ENCODE measurements around the gene MPPED1. TPM values are rescaled to one million over a fixed set of nuclear protein-coding genes. Genes with fewer than 3 reads are reported as not detected.

The MPPED1 gene
- total RNA-seq, 2 experiments from 2014 or later: not detected

DNA sequence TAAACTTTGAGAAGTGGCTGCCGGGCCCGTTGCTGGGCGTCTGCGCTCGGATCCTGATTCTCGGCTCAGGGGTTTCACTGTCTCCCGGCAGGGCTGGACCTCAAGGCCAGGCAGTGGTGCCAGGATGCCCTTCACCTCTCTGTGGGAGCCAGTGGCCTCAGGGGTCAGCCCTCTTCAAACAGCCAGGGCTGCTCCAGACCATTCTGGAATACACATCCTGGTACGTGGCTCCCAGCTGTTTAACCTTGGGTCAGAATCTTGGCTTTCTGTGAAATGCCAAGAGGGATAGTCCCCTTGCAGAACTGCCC lies 70.5 kb downstream of the MPPED1 start:
- Mint-ChIP-seq H3K36me3 (no peaks in the 10 kb centered on the region), H3K27me3 (peaks cover 2% of the 10 kb centered on the region), H3K4me1 (ENCODE audit: low read depth) (peaks cover 3% of the 10 kb centered on the region), H3K4me3 (no peak overlapping the region), H3K9me3 (no peaks in the 10 kb centered on the region), H3K27ac (no peak overlapping the region)
- POLR2A ChIA-PET: no interaction called here
- no peak for DNase-seq
- intact Hi-C loops (cut with micrococcal nuclease): no loop called here
- CTCF ChIA-PET: no interaction called here

DNA sequence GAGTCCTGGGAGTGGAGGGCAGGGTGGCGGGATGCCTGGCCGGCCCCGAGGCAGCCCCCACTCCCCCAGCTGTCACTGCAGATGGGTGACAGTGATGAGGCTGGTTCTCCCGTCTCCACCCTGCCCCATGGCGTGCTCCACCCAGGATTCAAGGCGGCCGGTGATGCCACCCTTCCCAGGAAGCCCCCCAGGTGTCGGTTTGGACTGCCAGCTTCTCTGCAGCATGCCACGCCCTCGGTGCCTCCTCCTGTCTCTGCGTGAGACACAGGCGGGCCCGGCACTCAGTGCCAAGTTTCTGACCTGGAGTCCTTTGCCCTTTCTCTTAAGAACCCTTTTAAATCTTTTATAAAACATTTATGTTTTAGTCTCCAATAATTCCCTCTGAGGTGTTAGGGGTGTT lies 71.5 kb downstream of the MPPED1 start:
- Mint-ChIP-seq H3K4me3 (no peak overlapping the region), H3K4me1 (ENCODE audit: low read depth) (peaks cover 3% of the 10 kb centered on the region), H3K27ac (no peak overlapping the region), H3K9me3 (no peaks in the 10 kb centered on the region), H3K27me3 (peaks cover 4% of the 10 kb centered on the region), H3K36me3 (no peaks in the 10 kb centered on the region)
- POLR2A ChIA-PET: no interaction called here
- CTCF ChIA-PET: no interaction called here
- DNase-seq: no peak
- intact Hi-C loops (cut with micrococcal nuclease): no loop called here

DNA sequence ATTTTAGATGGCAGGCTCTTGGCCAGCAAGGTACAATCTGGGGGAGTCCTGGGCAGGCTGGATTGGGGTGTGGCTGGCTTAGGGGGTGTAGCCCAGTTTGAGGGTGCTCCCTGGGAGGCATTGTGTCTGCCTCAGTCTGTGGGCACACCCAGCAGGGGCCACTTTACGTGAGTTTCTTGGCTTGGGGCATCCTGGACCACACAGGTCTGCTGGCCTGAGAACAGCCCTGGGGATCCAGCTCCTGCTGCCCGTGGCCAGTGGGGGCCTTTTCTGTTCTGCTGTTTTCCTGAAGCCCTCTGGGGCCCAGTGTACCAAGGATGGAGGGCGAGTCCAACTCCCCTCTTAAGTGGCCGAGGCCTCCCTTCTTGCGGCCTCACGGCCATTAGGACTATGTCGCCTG lies 71.9 kb downstream of the MPPED1 start:
- intact Hi-C loops (cut with micrococcal nuclease): no loop called here
- Mint-ChIP-seq H3K27ac (no peak overlapping the region), H3K4me1 (ENCODE audit: low read depth) (peaks cover 3% of the 10 kb centered on the region), H3K9me3 (no peaks in the 10 kb centered on the region), H3K27me3 (peaks cover 4% of the 10 kb centered on the region), H3K36me3 (no peaks in the 10 kb centered on the region), H3K4me3 (no peak overlapping the region)
- DNase-seq: no peak
- CTCF ChIA-PET: no interaction called here
- POLR2A ChIA-PET: no interaction called here

DNA sequence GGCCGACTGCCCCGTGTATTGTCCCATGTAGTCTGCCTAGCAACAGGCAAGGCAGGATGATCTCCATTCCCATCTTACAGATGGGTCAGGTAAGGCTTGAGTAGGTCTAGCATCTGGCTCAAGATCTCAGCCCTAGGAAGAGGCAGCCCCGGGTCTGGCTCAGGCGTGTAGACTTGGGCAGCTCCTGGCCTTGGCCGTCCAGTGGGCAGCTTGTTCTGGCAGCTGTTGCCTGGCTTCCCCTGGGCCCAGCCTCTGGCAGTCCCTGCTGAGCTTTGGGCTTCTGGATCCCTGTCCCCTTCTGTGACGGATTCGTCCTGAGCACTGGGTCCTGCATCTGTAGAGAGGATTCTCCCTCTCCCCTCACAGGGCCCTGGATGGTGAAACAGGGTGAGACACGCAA lies 72.4 kb downstream of the MPPED1 start:
- Mint-ChIP-seq H3K27ac (no peak overlapping the region), H3K9me3 (no peaks in the 10 kb centered on the region), H3K27me3 (peaks cover 4% of the 10 kb centered on the region), H3K4me1 (ENCODE audit: low read depth) (peaks cover 3% of the 10 kb centered on the region), H3K4me3 (no peak overlapping the region), H3K36me3 (no peaks in the 10 kb centered on the region)
- no peak for DNase-seq
- intact Hi-C loops (cut with micrococcal nuclease): no loop called here
- CTCF ChIA-PET: no interaction called here
- POLR2A ChIA-PET: no interaction called here

DNA sequence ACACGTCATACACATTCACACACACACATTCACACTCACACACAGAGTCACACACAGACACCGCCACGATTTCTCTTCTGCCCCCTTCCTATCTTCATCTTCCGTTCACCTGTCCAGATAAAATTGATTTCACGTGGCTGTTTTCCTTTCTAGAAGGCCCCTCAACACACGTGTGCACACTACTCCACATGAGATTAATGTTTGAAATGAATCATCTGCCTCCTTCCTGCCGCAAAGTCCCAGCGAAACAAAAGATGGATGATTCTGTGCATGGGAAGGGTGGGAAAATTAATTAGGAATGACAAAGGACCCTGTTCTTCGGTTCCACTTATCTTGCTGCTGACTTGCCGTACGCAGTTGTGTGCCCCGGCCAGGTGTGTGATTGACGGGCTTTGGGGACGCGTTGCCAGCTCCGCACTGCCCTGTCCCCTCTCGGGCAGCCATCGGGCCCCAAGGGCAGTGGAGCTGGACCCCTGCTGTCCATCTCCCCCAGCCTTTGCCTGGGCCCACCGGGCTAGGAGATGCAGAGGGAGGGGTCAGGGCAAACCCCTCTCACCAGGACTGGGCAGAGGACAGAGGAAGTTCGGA lies 73.8 kb downstream of the MPPED1 start:
- ChIA-PET POLR2A (interaction anchor here (0.6 kb wide), 1 partner anchor 1633 kb away, joined by 3 read pairs; no protein-coding TSS in a partner anchor), CTCF (no interaction called here)
- no peak for DNase-seq
- intact Hi-C loops (cut with micrococcal nuclease): no loop called here
- H3K4me1 Mint-ChIP-seq (ENCODE audit: low read depth): peaks cover 3% of the 10 kb centered on the region
- no peaks in the 10 kb centered on the region for H3K9me3 Mint-ChIP-seq
- no peak overlapping the region for H3K27ac Mint-ChIP-seq
- H3K36me3 Mint-ChIP-seq: no peaks in the 10 kb centered on the region
- H3K27me3 Mint-ChIP-seq: peaks cover 4% of the 10 kb centered on the region
- no peak overlapping the region for H3K4me3 Mint-ChIP-seq

DNA sequence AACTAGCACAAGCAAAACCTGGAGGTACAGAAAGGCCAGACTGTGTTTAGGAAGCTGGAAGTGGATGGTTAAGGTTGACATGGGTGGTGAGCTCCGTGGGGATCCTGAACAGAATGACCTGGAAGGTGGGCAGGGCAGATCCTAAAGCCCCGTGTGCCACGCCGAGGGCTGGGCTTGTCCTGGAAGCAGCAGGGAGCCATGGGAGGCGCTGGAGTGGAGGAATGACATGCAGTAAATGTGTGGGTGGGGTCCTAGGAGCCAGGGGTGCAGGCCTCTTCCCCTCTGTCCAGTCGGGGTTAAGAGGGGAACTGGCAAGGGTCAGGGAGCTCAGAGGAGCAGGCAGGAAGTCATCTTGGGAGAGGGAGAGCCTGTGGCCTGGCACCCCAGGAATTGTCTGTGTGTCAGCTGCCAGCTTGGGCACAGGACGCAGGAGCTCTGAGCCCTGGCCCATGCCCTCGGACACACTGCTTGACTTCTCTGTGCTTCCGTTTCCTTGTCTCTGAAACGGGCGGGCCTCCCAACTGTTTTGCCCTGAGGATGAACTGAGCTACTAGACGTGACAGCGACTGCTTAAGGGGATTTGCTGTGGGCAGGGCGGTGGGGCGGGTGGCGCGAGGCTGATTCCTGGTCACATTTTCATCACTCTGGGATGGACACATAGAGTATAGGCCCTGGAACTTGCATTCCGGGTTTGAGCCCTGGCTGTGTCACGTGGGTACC lies 75.7 kb downstream of the MPPED1 start:
- peaks cover 2% of the 10 kb centered on the region for H3K9me3 Mint-ChIP-seq
- intact Hi-C loops (cut with micrococcal nuclease): no loop called here
- ChIA-PET CTCF (no interaction called here), POLR2A (no interaction called here)
- no peak overlapping the region for H3K4me3 Mint-ChIP-seq
- H3K27me3 Mint-ChIP-seq: peaks cover 5% of the 10 kb centered on the region
- H3K4me1 Mint-ChIP-seq (ENCODE audit: low read depth): no peaks in the 10 kb centered on the region
- no peaks in the 10 kb centered on the region for H3K36me3 Mint-ChIP-seq
- DNase-seq: no peak
- no peak overlapping the region for H3K27ac Mint-ChIP-seq

DNA sequence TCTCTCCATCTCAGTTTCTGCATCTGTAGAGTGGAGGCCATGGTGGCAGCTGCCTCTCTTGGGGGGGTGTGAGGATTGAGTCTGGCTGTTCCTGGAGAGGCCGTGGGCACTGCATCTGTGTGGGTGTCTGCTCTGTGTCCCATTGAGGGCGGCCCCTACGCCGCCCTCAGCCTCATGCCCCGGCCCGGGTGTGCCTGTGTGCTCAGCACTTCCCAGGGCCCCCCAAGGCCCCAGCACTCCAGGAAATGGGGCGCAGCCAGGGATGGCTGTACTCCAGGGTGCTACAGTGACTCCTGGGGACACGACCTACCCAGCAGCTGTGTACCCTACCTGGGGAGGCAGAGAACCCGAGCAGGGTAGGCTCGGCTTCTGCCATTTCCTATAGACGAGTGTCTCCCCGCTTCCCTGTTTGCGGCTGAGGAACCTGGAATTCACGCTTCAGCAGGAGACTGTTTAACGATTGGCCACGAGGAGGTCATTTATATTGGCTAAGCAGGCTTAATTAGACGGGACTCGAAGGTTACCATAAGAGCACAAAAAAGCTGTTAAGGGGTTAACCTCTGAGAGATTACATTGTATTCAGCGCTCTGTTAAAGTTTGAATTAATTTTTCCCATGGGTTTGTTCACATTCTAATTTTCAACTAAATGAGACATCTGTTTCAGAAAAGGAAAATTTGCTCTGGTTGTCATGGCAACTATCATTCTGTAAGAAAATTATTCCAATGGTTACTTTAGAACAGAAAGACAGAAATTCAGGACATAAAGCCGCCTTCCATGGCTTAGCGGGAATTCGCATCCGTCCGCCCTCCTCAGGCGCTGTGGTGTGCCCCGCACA lies 76.4 kb downstream of the MPPED1 start:
- no peak for DNase-seq
- Mint-ChIP-seq H3K4me1 (ENCODE audit: low read depth) (no peaks in the 10 kb centered on the region), H3K4me3 (no peak overlapping the region), H3K9me3 (peaks cover 2% of the 10 kb centered on the region), H3K36me3 (no peaks in the 10 kb centered on the region), H3K27me3 (peaks cover 5% of the 10 kb centered on the region), H3K27ac (no peak overlapping the region)
- POLR2A ChIA-PET: no interaction called here
- CTCF ChIA-PET: no interaction called here
- intact Hi-C loops (cut with micrococcal nuclease): no loop called here

DNA sequence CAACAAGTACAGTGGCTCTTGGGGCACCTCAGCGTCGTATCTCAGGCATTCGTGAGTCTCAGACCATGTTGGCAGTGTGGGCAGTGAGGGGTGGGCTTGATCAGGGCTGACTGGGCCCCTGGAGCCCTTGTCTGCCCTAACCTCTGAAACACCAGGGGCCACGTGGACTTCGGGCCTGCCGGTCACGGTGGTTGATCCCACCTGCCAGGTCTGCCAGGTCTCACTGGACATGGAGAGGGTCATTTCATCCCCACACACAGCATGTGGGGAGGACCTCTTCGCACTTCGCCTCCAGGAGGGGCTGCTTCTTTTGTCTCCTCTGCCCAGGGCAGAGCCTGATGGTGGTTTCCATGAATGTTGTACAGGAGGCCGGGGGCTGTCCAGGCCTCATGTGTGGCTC lies 77.1 kb downstream of the MPPED1 start:
- ChIA-PET POLR2A (no interaction called here), CTCF (no interaction called here)
- Mint-ChIP-seq H3K9me3 (peaks cover 2% of the 10 kb centered on the region), H3K27me3 (peaks cover 5% of the 10 kb centered on the region), H3K4me1 (ENCODE audit: low read depth) (no peaks in the 10 kb centered on the region), H3K27ac (no peak overlapping the region), H3K36me3 (no peaks in the 10 kb centered on the region), H3K4me3 (no peak overlapping the region)
- no peak for DNase-seq
- intact Hi-C loops (cut with micrococcal nuclease): no loop called here

DNA sequence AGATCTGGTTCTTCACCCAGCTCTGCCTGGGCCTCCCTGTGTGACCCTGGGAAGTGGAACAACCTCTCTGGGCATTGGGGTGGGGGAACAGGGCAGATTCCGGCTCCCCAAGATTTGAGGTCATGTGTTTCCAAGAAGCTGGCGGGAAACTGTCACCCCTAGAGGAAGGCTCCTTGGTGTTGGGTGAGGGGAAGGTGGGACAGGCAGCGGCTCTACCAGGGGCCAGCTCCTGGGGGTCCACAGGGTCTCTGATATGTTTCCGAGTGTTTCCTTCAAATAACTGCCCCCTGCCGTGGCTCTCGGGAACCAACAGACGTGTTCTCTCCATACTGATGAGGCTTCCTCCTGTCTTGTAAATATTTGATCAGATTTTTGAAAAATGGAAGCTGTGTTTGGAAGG lies 78.5 kb downstream of the MPPED1 start:
- Mint-ChIP-seq H3K9me3 (peaks cover 2% of the 10 kb centered on the region), H3K27me3 (peaks cover 5% of the 10 kb centered on the region), H3K27ac (no peak overlapping the region), H3K4me1 (ENCODE audit: low read depth) (no peaks in the 10 kb centered on the region), H3K36me3 (no peaks in the 10 kb centered on the region), H3K4me3 (no peak overlapping the region)
- DNase-seq: no peak
- intact Hi-C loops (cut with micrococcal nuclease): no loop called here
- ChIA-PET POLR2A (no interaction called here), CTCF (no interaction called here)

DNA sequence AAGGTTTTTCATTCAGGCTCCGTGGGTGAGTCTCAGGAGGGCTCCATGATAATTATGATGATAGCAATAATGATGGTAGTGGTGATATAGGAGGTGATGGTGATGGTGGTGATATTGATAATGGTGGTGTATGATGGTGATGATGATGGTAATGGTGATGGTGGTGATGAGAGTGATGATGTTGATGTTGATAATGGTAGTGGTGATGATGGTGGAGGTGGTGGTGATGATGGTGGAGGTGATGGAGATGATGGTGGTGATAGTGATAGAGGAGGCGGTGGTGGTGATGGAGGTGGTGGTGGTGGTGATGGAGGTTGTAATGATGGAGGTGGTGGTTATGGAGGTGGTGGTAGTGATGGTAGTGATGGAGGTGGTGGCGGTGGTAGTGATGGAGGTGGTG lies 79.4 kb downstream of the MPPED1 start:
- ChIA-PET POLR2A (no interaction called here), CTCF (no interaction called here)
- peaks cover 5% of the 10 kb centered on the region for H3K27me3 Mint-ChIP-seq
- no peaks in the 10 kb centered on the region for H3K36me3 Mint-ChIP-seq
- H3K9me3 Mint-ChIP-seq: peaks cover 2% of the 10 kb centered on the region
- intact Hi-C loops (cut with micrococcal nuclease): no loop called here
- DNase-seq: no peak
- no peaks in the 10 kb centered on the region for H3K4me1 Mint-ChIP-seq (ENCODE audit: low read depth)
- no peak overlapping the region for H3K27ac Mint-ChIP-seq
- H3K4me3 Mint-ChIP-seq: no peak overlapping the region

DNA sequence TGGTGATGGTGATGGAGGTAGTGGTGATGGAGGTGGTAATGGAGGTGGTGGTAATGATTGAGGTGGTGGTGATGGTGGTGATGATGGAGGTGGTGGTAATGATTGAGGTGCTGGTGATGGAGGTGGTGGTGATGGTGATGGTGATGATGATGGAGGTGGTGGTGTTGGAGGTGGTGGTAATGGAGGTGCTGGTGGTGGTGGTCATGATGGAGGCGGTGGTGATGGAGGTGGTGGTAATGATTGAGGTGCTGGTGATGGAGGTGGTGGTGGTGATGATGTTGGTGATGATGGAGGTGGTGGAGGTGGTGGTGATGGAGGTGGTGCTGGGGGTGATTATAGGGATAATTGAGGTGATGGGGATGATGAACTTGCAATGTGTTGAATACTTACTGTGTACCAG lies 79.9 kb downstream of the MPPED1 start:
- Mint-ChIP-seq H3K4me1 (ENCODE audit: low read depth) (no peaks in the 10 kb centered on the region), H3K9me3 (peaks cover 2% of the 10 kb centered on the region), H3K36me3 (no peaks in the 10 kb centered on the region), H3K4me3 (no peak overlapping the region), H3K27me3 (peaks cover 5% of the 10 kb centered on the region), H3K27ac (no peak overlapping the region)
- DNase-seq: no peak
- ChIA-PET POLR2A (no interaction called here), CTCF (no interaction called here)
- intact Hi-C loops (cut with micrococcal nuclease): no loop called here

DNA sequence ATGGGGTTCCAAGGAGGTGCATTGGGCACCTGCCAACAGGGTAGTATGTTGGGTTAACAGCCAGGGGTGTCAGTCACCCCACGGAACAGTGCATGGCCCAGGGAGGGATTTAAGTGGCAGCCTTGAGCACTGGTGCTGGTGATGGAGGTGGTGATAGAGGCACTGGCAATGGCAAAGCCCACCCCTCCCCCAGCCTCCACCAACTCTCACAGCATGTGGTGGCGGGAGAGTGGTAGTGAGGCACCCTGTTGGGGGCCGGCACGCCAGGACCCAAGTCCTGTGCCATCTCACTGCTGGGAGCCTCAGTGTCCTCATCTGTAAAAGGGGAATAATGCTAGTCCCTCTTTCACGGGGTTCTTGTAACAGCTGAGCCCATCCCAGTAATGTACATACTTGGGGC lies 81.5 kb downstream of the MPPED1 start:
- Mint-ChIP-seq H3K4me1 (ENCODE audit: low read depth) (no peaks in the 10 kb centered on the region), H3K27me3 (peaks cover 1% of the 10 kb centered on the region), H3K4me3 (no peak overlapping the region), H3K9me3 (peaks cover 2% of the 10 kb centered on the region), H3K36me3 (no peaks in the 10 kb centered on the region), H3K27ac (no peak overlapping the region)
- ChIA-PET CTCF (no interaction called here), POLR2A (no interaction called here)
- intact Hi-C loops (cut with micrococcal nuclease): no loop called here
- DNase-seq: no peak
